ENCODE results near the gene ALG10.

ALG10 gene

GRCh38 chr12:34054938-34055337, 32.6 kb downstream of the ALG10 start:
- no peak for DNase-seq (ENCODE audit: low read depth in 1 of 2, low spot score in 1 of 2)
- H3K4me3 ChIP-seq (replicated peaks; ENCODE audit: insufficient read depth, low read length) = no peak overlapping the region
- no peak for TF ChIP-seq REST (IDR thresholded peaks at IDR 0.05; ENCODE audit: insufficient replicate concordance, low read depth)
- no peak for TF ChIP-seq SPI1 (IDR thresholded peaks at IDR 0.05; ENCODE audit: borderline replicate concordance, low read depth)
- TF ChIP-seq CTCF (IDR thresholded peaks at IDR 0.05; ENCODE audit: insufficient read depth, low read length) = no peak
- no peak for TF ChIP-seq GABPA (IDR thresholded peaks at IDR 0.05; ENCODE audit: low read depth)
- no peak for TF ChIP-seq POLR2AphosphoS5 (IDR thresholded peaks at IDR 0.05; ENCODE audit: low read depth)
- H3K27me3 ChIP-seq (ENCODE audit: insufficient read depth, poor library complexity, severe bottlenecking) = no peaks in the 10 kb centered on the region
- no peak overlapping the region for H3K27ac ChIP-seq (replicated peaks)
